ENCODE data around the gene ARHGDIA.

ARHGDIA gene

DNA sequence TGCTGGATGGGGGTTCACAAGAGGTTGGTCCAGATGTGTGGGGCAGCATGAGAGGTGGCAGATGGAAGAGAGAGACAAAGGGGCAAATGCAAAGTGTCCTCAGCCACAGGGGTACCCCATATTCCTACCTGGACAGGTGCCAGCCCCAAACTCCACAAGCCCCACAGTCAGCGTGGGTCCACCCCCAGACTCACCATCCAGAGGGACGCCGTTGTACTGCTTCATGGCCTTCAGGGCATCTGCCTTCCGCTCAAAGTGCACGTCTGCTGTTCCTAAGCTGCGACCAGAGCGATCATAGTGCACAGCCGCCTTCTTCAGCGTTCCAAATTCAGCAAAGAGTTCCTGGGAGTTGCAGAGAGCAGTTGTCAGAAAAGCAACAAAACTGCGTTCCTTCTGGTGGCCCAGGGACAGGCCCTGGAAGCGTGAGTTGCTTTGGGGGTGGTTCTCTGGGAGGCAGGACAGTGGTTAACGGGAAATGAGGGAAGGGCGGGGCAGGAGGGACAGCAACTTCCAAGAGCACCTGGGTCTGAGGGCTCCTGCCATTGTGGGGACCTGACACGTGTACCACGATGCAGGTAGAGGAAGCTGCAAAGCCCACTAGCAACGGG lies 18.0 kb upstream of the ARHGDIA start:
- no peak for DNase-seq (ENCODE audit: low read depth, low spot score)

DNA sequence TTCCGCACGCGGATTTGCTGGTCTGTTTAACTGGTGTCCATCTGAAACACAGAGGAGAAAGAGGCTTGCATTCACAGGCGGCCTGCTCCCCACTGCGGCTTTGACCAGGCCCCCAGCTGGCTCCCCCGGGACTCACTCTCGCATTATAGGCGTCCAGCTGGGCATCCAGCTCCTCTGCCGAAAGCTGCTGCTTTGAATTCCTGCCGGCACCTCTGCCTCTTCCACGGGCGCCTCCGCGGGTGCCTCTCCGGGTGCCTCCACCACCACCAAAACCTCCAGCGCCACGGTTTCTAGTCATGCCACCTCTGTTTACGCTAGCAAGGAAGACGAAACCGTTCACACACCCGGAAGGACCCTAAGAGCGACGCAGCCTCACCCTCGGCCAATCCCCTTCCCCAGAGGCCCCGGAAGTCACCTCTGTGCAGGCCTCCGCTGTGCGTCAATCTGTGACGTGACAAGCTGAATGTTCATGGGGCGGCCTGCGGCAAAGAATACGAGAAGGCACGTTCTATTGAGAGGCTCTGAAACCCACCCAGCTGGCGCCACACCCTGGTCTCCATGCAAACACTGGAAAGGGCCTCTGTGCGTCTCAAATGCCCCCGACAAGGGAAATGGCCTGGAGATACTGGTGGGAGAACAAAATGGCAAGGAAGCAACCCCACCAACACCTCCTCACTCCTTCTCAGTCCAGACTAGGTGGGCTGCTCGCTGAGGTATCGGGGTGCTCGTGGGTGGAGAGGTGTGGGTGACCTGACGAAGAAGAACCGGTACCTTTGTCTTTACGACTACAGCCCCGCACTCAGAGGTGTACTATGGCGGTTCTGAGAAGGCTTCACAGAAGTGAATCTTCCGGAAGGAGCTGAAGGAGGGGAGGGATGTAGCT lies 17.2 kb upstream of the ARHGDIA start:
- DNase-seq (ENCODE audit: low read depth, low spot score): no peak

DNA sequence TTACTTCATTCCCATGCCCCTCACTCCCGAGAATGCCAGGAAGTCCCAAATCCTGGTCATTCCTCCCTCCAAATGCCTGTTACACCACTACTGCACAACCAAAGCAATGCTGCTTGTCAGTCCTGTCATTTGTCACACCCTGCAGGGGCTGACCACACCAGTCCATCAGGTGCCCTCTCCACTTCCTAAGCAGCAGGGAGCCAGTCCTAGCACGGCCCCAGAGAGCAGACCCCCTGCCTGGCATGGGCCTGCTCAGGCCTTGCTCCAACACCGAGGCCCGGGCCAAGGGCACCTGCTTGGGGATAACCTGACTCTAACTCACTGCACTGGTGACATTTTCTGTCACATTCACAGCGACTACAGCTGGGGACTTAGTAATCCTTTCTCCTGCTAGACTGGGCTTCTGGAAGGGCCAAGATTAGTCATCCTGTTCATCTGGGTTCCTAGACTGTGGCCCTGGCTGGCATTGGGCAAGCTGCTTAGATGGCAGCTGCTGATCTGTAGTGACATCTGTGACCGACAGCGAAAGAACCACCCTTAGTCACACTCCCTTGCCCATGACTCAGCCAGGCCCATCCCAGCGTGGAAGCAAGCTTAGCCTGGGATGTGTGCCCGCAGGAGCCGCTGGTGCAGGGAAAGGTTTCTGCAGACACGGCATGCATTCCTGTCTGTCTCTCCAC lies 14.9 kb upstream of the ARHGDIA start:
- no peak for DNase-seq (ENCODE audit: low read depth, low spot score)

DNA sequence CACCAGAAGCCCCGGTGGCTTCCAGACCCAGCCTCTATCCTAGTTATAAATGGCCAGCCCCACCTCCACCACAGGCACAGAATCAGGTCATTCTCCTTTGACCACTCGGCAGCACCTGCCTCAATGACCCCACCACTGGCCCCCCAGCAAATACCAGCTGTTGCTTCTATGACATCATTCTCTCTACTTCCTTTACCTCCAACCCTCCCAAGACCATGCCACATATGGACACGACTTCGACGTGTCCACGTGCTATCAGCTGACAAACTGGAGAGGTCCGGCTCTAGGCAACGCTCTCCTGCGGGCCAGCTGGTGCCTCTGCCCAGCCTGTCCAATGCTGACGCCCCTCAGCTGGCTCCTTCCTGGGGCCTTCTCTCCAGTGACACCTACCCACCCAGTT lies 14.3 kb upstream of the ARHGDIA start:
- no peak for DNase-seq (ENCODE audit: low read depth, low spot score)

DNA sequence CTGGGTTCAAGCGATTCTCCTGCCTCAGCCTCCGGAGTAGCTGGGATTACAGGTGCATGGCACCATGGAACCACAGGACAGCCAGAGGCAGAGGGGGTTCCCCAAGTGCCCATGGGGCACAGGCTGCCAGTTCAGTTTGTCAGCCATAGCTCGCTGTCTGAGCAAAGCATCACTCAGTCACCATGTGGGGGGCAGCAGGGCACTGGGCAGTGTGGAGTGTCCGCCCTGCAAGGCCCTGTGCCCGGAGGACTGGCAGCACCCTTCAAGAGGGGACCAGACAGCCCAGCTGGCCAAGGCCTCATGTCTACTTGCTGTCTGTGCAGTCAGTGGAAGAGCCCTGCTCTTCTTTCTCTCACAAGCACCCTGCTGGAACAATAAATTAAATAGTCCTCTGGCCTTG lies 13.8 kb upstream of the ARHGDIA start:
- no peak for DNase-seq (ENCODE audit: low read depth, low spot score)

DNA sequence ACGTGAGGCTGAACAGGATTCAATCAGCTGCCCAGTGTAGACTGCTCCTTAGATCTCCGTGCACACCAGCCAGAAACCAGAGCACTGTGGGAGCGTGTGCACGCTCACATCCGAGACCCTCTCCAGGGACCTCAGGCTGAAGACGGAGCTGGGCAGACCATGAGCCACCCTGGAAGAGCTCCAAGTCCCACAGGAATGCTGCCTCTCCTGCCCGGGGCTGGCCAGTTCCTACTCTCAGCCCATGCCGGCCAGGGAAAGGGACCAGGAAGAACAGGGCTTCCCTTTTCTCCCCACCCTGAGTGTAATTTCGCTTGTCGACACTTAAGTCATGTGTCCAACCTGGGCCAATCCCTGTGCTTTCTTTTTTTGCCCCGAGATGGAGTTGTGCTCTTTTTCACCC lies 13.4 kb upstream of the ARHGDIA start:
- DNase-seq (ENCODE audit: low read depth, low spot score): no peak

DNA sequence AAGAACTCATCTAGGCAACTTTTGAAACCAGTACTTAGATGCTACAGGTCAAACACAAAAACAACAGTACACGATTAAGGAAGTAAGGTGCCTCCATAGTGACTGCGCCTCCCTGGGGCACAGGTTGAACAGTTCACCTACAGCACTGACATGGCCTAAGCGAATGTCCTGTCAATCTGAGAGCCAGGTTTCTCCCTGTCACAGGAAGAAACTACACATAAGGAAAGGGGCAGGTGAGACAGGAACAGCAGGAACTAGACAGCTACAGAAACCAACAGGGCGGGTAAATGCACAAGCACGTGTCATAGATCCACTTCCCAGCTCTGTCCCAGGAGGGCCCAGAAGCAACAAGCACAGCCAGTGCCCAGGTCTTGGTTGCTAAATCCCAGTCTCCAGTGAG lies 8.0 kb upstream of the ARHGDIA start:
- no peak for DNase-seq (ENCODE audit: low read depth, low spot score)

DNA sequence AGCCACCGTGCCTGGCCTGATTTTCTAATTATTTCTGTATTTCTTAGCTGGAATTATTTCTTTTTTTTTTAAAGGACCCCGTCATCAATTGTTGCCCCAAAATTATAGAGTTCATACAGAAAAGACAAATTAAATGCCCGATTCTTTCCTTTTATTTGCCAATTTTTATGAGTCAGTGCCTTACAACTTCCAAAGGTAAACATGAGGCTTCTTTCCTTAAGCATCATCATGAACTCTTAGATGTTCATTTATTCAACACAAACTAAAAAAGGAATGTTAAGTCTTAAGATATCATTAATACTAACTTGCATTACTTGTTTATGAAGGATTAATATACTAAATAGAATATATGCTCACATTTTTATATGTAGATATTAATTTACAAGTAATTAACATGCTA lies 7.2 kb upstream of the ARHGDIA start:
- DNase-seq (ENCODE audit: low read depth, low spot score): no peak

DNA sequence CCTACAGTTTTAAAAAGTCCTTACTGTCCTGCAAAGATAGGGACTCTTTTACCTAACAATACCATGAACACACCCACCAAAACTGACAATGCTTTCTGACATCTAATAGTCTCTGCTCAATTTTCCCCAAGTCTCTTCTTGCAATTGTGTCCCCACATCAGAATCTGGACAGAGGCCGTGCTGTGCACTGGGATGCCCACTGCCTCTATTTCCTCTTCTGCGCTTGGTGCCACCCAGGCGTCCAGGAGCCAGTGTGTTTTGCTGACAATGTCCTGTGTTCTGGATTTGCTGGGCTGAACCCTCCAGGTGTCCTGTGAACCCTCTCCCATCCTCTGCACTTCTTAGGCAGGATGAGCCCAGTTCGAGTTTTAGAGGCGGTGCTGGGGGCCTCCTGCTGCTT lies 6.4 kb upstream of the ARHGDIA start:
- no peak for DNase-seq (ENCODE audit: low read depth, low spot score)

DNA sequence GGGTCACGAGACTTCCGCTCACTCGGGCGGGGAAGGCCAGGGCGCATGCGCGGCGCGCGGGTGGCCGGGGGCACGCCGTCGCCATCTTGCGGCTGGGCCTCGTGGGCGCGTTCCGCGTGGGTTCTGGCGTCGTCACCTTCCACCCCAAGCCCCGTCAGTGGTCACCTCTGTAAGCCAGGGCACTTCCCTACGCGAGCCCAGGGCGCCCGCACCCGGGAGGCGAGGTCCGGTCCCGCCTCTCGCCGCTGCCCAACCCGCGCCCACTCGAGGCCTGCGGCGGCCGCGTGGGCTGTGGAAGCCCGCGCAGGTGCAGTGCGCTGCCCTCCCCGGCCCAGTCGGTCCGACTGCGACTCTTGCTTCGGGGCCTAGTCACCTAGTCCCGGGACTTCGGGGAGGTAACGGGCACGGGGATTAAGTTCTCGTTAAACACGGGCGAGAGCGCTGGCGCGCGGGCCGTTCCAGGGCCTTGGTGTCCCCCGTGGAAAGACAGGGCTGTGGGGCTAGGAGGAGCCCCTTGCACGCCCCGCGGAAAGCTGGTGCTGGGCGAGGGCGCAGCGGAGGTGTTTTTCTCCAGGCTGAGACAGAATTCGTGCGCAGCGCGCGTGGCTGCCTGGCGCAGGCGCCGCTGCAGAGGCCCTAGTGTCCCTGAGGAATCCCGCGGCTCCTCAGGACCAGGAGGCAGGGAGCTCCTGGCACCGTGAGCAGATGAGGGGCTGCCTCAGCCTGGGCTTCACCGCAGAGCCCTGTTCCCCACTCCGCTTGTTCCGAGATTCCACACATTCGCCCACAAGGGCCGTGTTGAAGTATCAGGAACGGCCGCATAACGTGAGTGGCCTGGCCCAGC lies 472 bp upstream of the ARHGDIA start:
- no peak for DNase-seq (ENCODE audit: low read depth, low spot score)

DNA sequence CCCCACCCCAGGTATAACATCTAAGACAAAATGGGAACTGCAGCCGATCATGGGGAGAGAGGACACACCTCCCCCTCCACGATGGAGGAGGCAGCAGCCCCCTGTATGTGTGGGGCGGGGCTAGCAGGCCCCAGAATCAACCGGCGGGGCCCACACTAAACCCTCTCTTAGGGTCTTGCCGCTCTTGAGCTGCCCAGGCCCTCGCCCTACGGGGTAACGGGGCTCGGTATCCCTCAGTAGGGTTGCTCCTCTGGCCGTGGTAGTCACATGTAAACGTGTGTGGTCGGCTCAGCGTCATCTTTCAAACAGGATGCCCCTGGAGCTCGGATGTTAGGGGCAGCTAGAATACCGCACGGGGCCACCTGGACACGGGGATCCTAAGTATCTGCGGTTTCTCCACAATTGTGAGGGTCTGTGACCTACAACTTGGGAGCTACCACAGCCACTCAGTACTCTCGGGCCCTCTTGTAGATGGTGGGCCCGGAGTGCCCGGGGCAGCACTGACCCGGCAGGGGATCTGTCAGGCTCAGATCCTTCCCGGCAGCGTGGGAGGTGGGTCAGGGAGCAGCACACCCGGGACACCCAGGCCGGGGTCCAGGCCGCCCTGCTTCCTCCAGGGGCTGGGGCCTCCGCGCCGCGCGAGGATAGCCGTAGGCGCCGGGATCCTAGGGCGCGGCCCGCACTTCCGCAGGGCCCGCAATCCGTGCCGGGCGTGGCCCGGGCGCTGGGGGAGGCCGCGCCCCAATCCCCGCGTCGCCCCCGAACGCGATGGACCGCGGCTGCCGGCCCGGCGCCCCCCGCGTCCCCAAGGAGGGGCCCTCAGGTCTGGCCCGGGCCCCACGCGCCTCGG lies 781 bp downstream of the ARHGDIA start:
- no peak for DNase-seq (ENCODE audit: low read depth, low spot score)

DNA sequence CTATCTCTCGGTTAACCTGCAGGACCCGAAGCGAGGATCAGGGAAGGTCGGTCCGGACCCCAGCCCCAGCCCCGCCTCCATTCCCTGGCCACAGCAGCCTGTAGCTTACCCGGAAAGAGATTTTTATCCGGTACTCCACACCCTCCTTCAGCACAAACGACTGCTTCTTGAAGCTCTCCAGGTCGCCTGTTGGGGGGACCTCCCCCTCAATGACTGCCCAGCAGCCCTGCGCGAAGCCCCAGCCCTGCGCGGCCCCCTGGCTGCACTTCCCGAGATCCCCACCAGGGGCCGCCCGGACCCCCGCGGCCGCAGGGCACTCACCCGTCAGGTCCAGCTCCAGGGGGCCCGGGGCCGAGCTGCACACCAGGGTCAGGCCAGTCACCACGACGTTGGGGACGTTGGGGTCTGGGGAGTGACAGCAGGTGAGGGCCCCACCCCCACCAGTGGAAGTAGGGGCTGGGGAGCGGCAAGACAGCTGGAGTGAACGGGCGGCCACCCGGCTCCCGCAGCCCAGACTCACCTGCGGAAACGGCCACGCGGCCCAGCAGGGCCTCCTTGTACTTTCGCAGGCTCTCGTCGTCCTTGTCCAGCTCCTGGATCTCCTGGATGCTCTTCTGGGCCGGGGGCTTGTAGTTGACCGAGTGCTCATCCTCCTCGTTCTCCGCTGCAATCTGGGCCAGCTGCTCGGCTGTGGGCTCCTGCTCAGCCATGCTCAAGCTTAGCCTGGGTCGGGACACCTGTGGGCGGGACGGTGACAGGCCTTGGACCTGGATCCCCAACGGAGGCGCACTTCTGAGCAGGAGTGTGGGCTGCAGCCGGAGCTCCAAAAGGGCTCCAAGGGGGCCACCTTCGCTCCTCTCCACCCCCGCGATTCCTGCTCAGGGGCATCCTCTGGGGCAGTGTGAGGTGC lies 1.7 kb downstream of the ARHGDIA start:
- no peak for DNase-seq (ENCODE audit: low read depth, low spot score)

DNA sequence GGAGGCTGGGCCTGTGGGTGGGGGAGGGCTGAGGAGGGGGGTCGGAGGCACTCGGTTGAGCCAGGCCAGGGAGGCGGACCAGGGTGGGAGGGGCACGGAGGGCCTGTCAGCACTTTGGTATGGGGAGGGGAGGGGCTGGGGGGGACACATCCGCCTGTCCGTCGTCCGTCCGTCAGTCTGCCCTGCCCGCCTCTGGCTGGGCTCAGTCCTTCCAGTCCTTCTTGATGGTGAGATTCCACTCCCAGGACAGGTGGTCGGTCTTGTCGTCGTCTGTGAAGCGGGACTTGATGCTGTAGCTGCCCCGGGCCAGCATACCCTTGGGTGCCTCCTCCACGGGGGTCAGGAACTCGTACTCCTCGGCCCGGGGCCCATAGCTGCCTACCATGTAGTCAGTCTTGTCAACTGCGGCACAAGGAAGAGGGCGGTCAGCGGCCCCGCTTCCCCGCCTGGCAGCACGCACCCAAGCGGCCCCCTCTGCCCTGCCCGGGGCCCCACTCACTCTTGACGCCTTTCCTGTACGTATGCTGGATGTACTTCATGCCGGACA lies 2.4 kb downstream of the ARHGDIA start:
- DNase-seq (ENCODE audit: low read depth, low spot score): no peak

DNA sequence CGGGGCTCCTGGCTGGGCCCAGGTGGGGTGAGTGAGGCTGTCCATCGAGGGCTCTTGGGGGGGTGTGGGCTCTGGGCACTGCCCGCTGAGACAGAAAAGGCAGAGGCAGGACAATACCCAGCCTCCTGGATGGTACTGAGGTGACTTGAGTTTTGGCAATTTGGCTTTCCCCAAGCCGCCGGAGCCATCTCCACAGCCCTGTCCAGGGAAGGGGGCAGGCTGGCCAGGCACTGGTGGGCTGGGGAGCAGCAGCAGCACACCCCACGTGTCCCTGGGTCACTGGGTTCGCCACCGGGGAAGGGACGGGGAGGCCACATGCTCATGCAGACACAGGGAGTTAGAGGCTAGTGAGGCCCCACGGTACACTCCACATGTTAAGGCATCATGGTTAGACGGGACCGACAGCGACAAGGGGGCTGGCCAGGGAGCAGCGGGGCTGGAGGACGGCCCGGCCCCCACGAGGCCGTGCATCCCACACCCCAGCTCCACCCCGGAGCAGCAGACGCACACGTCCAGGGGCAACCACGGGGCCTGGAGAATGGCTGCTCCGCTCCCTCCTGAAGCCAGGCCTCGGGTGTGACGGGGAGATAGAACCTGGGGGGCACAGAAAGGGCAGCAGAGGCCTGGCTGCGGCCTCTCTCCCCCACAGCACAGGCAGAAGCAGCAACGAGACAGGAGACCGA lies 3.0 kb downstream of the ARHGDIA start:
- no peak for DNase-seq (ENCODE audit: low read depth, low spot score)

DNA sequence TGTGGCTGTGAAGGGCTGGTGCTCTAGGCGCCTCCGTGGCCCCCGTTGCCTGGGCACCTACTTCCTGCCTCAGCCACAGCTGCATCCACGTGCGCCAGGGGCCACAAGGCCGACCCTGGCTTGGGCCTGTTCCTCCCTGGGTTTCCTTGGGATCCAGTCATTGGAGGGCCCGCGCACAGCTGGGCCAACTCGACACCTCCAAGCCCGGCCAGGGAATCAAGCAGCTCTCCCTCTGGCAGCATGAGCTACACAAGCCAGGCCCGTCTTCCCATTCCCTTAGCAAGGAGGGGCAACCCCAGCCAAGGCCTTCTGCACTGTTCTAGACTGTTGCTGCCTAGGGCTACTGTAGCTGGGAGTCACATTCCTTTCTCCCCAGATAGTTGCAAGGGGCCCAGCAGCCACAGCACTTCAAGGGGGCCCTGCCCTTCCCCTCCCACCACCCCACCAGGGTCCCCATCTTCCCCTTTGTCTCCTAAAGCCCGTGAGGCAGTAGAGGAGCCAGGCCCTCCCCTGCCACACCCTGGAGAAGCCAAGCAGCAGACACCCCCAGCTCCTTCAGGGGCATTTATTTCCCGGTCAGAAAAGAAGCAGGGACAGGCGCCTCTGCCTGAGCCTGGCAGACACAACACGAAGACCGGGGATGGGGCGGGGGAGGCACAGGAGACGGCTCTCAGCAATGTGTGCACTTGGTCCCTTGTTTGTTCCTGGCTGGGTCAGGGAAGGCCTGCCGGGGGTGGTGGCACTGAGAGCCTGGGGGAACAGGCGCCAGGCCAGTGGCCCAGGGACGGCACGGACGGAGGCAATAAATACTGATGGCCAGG lies 3.8 kb downstream of the ARHGDIA start:
- no peak for DNase-seq (ENCODE audit: low read depth, low spot score)

DNA sequence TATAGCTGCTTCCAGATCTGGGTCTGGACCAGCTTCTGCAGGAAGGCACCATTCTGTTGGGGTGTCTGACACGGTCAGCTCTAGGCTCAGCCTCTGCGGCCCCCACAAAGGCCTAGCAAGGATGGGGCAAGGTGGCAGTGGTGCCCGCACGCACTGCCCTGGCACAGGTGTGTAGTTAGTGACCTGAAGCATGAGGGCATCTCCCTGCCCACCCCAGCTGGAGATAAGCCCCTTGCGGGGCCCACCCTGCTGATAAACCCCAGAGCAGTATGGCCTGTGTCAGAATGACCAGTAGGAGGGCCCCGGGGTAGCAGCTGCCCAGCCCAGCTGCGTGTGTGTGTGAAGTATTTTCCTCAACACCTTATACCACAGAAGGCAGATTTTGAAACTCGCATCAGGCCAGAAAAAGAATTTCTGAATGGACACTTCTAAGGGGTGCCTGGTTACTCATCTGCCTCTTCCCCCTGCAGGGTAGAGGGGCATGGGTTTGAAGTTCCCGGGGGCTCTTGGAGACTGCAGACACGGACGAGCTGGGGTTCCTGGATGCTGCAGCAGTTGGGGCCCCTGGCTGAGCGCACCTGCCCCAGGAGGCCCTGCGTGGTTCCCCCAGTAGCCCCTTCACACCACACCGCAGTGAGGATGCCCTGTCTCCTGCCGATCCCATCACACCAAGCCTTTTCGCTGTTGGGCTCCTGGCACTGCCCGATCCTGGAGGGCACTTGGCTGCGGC lies 4.5 kb downstream of the ARHGDIA start:
- DNase-seq (ENCODE audit: low read depth, low spot score): no peak

DNA sequence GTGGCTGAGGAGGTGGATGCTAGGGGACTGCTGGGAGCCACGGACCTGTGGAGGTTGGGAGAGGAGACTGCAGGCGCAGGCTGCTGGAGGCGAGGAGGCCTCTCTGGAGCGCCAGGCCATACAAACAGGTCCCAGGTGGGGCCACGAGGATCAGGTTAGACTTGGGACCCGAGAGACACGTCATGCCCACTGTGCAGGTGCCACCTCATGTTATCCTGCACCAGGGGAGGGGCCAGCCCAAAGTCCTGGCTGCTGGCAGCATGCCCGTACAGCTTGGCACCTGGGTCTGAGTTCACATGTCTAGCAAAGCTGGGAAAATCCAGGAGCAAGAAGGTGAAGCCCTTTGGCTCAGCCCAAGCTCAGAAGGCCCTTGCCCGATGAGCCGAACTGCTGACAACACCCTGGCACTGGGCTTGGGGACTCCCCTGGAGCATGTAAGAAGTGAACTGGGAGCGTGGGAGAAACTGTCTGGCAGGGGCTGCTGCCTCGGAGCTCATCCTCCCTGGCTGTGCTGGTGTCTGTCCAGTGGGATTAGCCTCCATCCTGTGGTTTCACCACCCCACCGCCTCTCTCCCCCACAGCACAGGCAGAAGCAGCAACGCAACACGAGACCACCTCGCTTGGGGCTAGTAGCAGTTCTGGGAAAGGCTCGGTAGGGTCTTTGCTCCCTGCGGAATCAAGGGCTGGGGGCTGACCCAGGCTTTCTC lies 5.3 kb downstream of the ARHGDIA start:
- no peak for DNase-seq (ENCODE audit: low read depth, low spot score)
